Measurements from ENCODE around the gene GALNT14.

GALNT14 gene

DNA sequence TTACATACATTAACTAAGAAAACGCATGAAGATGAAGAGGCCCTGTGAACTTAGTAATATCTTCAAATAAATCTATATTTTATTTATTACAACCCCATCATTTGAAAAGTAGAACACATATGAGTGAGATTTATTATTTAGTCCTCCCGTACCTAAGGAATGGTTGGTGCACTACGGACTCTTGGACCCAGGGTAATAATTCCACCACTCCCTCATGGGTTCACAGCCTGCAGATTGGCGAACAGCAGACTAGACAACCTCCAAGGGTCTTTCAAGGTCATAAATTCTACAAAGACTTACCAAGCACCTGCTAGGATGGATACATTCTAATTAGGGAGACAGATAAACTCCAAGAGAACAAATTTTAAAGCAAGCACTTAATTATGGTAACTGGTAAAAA is 51.6 kb downstream of the GALNT14 start:
- DNase-seq: no peak

- DNase-seq: no peak
Observed at GRCh38 chr2:31083234-31083993, 54.8 kb downstream of the GALNT14 start.

DNA sequence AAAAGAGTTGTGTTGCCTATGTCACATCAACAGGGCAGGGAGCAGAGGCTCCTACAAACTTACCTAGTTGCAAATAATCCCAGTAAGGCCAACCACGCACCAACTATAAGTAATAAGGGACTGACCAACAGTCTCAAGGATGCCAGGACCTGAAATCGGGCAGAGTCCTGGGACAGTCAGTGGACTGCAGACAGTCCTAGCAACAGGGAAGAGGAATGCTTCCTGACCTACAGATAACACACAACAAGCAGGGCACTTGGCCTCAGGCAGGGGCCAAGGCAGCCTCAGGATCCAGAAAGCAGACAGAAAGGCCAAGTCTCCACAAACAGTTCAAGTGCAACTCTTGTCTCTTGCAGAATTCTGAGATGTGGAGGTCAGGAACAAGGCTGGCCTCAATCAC is 56.2 kb downstream of the GALNT14 start:
- no peak for DNase-seq

- no peak for DNase-seq
Observed at GRCh38 chr2:31081492-31081891, 56.7 kb downstream of the GALNT14 start.

DNA sequence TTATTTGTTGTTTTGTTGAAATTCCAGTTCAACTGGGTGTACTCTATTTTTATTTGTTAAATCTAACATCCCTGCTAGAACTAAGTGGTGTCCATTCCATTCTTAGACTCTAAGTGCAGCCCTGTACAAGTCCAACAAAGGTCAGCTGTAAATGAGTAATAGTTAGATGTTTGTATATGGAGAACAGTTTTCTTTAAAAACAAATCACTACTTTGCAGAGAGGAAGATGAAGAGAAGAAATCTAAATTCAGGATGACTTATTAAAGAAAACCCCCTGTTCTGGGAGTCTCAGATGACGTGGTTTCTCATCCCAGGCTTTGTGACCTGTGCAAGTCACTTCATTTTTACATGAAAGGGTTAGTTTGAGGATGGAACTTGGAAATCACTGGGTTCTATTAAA is 57.9 kb downstream of the GALNT14 start:
- DNase-seq: no peak

DNA sequence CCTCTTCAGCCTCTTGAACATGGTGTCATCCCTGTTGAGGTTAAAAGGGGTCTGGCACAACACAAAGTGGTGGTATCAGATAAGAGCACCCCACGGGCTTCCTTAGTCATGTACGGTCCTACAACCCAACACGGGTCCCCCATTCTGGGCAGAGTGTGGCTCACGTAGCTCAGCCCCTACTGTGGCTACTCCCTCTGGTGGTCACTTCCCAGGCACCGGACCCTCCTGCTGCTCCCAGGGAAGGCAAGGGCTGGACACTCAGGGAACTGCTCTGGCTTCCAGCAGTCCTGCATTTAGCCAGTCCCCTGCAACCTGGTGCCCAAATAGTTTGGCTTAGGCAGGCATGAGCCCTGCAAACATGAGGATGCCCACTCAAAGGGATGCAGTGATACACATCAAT is 58.6 kb downstream of the GALNT14 start:
- DNase-seq: no peak

DNA sequence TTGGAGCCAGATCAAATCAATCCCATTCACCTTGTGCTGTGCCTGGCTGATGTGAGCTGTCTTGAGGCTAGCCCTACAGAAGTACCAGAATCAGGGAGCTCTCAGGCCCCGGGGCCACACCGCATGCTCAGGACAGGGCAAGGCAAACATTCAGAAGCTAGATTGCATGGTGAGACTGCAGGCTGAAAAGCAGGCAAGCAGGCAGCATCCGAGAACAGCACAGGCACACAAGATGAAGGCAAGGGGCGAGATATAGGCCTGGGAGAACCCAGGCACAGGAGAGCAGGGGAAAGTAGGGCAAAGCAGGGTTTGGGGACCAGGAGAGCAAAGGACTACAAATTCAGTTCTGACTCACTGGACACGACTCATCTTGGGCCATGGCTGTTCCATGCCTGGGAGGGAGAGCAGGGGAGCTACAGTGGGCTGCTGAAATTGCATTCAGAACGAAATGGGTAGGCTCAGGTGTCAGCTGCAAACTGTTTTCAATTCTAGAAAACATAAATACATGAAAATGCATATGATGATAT is 59.6 kb downstream of the GALNT14 start:
- DNase-seq: no peak

- DNase-seq: no peak
Observed at GRCh38 chr2:31078011-31078410, 60.2 kb downstream of the GALNT14 start.

DNA sequence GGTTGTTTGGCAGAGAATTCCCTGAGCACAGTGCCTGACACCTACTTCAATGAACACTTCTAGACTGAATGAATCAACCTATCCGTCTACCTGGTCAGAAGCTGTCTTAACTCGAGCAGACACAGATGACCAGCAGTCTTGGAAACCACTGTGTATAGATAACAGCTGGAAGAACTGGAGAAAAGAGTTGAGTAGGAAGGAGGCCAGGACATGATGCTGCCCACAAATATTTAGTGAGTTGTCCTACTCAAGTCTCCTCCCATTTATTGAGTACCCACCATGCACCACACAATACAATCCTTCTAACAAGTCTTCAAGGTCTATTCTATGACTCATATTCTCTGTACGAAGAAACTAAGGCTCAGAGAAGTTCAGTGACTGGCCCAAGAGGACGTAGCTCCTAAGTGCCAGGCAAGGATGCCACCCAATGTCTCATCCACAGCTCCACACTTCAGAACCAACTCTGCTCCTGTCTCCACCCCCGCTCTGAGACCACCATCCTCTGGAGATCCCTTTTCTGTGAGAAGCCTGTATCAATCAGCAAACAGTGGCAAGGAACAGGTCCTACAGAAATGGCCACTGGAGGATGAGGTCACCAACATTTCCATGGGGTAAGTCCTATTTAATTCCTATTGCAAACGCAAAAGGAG is 62.2 kb downstream of the GALNT14 start:
- no peak for DNase-seq

- DNase-seq: no peak
Observed at GRCh38 chr2:31075431-31075830, 62.8 kb downstream of the GALNT14 start.

- DNase-seq: no peak
Observed at GRCh38 chr2:31071741-31072140, 66.5 kb downstream of the GALNT14 start.

DNA sequence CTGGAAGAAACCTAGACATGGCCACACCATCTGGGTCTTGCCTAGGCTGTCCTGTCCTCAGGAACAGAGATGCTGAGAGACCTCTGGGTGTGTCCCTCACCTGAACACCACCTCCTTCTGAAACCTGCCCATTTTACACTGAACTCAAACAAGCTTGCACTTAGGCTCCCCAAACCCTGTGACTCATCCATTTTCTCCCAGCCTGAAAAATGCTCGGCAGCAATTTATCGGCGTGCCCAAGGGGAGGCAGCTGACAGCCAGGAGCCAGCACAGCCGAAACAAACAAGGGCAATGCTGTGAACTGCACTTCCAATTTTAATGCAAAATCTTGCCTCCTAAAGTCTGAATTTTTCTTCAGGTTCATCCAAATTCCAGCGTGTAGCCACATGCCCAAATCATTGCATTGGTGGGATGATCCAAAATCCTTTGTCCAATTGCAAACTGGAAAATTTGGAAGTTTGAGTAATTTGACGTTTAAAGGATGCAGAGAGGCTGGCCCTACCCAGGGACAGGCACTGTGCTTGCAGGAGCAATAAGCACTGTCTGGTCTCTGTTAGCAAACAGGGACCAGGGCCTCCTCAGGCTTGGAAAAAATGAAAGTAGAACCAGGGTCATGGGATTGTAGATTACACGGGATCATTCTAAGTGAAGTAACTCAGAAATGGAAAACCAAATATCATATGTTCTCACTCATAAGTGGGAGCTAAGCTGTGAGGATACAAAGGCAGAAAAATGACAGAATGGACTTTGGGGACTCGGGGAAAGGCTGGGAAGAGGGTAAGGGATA is 67.7 kb downstream of the GALNT14 start:
- no peak for DNase-seq

DNA sequence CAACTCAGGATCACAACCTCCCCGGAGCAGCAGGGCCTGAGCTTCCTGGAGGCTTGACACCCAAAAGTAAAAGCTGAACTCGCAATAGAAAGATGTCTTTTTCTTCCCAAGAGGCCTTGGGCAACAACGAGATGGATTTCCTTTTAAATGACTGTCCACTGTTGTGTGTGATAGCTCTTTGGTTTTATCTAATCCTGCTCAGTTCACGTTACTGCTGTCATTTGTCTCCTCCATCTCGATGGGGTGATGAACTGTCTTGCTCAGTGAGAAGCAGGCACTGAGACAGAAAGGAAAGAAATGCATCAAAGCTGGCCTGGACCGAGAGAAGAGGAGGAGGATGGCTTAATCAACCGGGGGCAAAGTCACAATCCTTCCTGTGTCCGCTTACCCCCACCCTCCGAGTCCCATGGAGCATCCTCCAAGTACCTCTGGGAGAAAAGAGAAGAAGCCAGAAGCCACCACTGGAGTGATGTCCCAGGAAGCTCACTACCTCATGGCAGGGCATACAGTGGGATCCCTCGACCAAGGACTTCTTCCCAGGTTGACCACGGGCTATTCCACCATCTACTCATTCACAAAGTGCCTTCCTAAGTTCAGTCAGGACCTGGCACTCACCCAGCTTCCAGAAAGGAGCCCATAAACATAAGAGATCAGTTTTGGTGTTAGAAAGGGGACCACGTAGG is 68.5 kb downstream of the GALNT14 start:
- DNase-seq: no peak

DNA sequence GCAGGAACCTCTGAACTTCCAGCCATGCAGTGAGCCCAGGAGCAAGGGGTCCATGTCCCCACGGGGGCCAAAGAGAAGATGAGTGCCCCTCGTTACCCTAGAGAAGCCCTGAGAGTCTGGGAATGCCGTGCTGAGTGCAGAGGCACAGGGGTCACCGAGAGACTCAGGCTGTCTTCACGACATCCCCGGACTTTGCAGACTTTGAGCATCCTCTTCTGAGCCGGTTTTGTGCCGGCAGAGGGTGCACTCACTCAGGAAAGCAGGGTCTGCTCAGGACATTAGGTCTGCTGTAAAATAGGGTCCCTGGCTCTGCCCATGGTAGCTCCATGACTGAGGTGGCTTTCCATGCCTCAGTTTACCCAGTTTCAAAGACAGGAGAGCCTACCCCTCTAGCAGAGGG is 71.0 kb downstream of the GALNT14 start:
- DNase-seq: no peak

DNA sequence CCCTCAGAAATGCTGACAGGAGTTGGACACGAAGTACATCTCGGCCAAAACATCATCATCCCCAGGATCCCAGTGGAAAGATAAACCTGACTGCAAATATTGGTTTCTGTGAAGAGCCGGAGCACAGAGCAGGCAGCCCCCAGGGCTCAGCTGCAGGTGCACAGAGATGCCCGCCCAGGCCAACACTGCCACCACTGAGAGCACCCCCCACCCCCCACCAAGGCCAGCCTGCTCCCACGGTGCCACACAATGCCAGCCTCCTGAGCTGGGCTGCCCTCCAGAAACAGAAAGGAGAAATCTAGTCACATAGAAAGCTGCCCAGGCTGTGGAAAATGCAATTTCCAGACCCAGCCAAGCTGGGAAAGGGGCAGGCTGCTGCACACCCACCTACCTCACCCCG is 71.7 kb downstream of the GALNT14 start:
- no peak for DNase-seq

DNA sequence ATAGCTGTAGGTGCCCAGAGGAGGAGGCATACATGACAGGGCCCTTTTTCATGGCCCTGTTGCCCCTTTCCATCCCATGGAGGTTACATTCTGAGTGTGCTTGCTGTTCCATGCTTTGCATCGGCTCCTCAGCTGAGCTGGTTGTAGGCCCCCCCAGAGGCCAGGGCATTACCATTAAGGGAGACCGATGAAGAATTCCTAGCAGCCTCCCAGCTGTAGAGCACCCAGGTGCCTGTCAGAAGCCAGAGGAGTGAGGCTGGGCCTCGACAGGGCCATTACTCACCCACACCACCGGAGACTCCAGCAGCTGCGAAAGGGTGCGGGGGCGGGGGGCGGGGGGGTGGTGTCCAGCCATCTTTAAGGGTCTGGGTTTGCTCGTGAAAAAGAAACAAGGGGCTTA is 72.2 kb downstream of the GALNT14 start:
- no peak for DNase-seq

DNA sequence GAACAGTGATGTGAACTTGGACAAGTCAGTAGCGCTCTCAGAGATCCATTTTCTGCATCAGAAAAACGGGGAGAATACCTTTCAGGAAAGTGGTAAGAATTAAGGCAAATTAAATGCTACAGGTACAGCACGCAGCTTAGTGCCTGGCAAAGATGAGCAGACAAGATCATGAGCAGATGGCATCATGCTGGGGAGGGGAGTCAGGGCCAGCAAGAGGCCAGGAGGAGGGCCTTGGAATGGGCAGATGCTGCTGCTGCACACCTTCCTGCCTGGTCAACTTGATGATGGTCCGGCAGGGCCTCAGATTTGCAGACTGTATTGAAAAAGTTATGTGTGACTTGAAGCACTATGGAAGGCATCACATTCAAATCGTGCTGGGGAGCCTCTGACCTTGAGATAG is 72.9 kb downstream of the GALNT14 start:
- no peak for DNase-seq

GRCh38 chr2:31060397-31060796 is 77.8 kb downstream of the GALNT14 start:
- no peak for DNase-seq

DNA sequence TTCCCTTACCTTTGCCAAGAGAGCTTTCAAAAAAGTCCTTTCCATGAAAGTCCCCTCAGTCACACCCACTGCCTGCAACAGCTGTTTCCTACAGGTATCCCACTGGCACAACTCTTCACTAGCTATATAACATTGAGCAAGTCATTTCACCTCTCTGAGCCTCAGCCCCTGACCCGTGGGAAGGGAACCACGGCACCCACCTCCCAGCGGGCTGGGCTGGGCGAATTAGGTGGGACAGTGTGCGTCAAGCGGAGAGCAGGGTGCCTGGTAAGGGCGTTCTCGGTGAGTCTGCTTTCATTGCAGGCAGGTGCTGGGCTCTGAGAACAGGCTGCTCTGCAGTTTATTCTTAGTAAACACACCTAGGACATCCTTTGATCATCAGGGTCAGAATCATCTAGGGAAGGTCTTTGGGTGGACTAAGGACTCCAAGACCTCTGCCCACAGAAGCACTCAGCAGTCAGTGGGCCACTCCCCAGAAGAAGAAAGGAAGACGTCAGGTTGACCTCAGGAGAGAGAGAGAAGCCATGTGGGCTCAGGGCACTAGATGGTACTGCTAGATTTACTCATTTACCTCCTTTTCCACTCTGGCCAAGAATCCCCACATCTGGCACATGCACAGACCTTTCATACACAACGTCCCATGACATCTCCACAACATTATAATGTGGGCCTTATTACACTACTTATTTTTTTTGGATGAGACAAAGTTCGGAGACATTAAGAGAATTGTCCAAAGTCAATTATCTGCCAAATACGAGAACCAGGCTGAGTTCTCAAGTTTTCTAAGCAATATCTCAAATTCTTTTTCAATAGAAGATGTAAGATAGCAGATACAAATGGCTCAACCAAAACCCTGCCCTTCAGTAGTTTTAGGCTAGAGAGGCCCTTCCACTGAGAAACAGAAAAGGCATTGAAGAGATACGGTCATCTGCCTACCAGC is 79.9 kb downstream of the GALNT14 start:
- no peak for DNase-seq

DNA sequence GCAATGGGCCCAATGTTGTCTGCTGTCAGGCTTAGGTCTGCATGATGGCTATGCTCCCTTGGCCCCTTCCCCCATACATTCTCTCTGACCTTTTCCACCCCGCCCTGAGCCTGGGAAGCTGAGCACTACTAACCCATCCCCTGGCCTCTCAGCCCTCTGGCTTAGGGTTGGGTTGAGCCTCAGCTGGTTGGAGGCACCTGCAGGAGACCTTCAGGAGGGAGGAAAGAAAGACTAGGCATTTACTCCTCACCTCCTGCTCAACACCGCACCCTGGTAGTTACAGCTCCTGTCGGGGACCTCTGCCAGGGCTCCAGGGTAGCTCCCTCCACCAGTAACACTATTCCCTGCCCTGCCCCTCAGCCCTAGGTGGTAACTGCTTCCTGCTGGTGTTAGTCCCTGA is 80.5 kb downstream of the GALNT14 start:
- DNase-seq: no peak

DNA sequence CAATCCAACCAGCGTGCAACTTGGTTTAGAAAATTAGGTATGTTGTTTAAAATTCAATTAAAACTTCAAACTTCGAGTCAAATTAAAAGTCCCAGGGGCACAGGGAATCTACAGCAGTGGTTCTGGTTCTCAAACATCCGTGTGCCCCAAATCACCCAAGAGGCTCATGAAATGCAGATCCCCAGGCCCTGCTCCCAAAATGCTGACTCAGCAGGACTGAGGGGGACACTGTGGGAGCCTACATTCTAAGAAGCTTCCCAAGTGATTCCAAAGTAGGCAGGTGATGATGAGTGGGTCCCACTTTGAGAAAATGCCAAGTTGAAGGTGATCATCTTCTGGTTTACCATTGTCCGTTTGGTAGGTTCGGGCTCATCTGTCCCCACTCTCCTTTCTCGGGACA is 82.3 kb downstream of the GALNT14 start:
- DNase-seq: no peak

DNA sequence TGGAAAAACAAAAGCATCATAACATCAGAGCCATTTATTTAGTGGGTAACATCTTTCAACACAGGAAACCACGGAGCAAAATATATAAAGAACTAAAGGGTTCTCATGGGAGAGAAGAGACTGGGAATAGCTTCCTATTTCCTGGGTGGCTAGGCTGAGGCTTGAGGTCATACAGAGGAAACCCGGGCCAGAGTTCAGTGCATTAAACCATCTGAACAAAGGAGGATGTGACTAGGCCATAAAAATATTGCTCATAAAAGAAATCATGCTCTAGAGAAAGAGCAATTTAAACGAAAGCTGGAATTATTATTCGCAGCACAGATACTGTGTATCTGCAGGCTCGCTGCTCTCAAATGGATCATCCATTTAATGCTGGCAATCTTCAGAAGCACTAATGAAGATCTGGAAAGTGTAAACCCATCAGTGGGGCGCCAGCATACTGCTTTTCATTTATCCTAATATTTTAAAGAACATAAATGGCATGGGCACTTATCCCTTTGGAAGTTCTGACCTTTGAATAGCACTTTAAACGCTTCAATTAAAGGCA is 83.3 kb downstream of the GALNT14 start:
- no peak for DNase-seq
